HepG2 (cell line): Measurements from ENCODE around the gene CD163L1. TPM values are rescaled to one million over a fixed set of nuclear protein-coding genes. Genes with fewer than 3 reads are reported as not detected.

Experiments
- ATAC-seq: fragments of 200-7000 bp; cut with Tn5 transposase; 3 replicates; pipeline ENCODE4 v1.9.1; 2020; ENCODE audit warnings: mild to moderate bottlenecking, moderate library complexity
- BruUV-seq: library from RNA; stranded (reverse); fragments of 400-500 nt; replicated peaks from 2 replicates; lab custom pipeline; 2021; lab: Mats Ljungman, UMichigan
- CTCF ChIA-PET: fragments of 300-600 bp; formaldehyde crosslinking; extraction: SDS; loops from one replicate; lab custom pipeline; 2021; ENCODE audit warnings: low total read pairs, inconsistent platforms, low intra/inter-chr PET ratio; lab: Yijun Ruan, JAX
- POLR2A ChIA-PET: fragments of 350-600 bp; sonication (Branson Sonifier 250); formaldehyde crosslinking; loops from one replicate; lab custom pipeline; 2020; ENCODE audit warnings: antibody characterized with exemption, inconsistent platforms; lab: Yijun Ruan, JAX
- DNase-seq: peaks from one replicate; pipeline ENCODE4 v3.0.0-alpha.2; 2015; ENCODE audit warnings: low spot score
- FAIRE-seq: peaks from 3 replicates; lab custom pipeline; 2011; peaks lifted over from hg19 to GRCh38; lab: Jason Lieb, UNC
- H2AFZ ChIP-seq: one replicate; pipeline ENCODE4 v1.6.1; 2011; ENCODE audit warnings: low read length, inconsistent platforms
- H3K27ac ChIP-seq: fragments of 300-600 bp; 3 replicates; pipeline ENCODE4 v1.8.0; 2011; ENCODE audit warnings: mixed run types, mild to moderate bottlenecking, mixed read lengths, low read length, inconsistent platforms; ENCODE audit not compliant: insufficient read depth; ENCODE audit errors: extremely low read length
- H3K27me3 ChIP-seq, 2 experiments: fragments of 200-600 bp in 1 of 2; 2 replicates in 1 of 2; 3 replicates in 1 of 2; pipeline versions ENCODE4 v1.6.0 to v1.8.0; 2011; ENCODE audit warnings: low read length in 2 of 2, mild to moderate bottlenecking in 2 of 2, moderate library complexity in 2 of 2, inconsistent platforms in 1 of 2; ENCODE audit not compliant: insufficient read depth in 2 of 2, control insufficient read depth in 1 of 2
- H3K36me3 ChIP-seq, 2 experiments: fragments of 200-600 bp in 1 of 2; replicated peaks in 1 of 2; 2 replicates in 1 of 2; 3 replicates in 1 of 2; pipeline versions ENCODE4 v1.5.1 to v1.8.0; 2011; ENCODE audit warnings: low read length in 2 of 2, inconsistent platforms in 1 of 2; ENCODE audit not compliant: insufficient read depth in 2 of 2, control insufficient read depth in 1 of 2
- H3K4me1 ChIP-seq: 2 replicates; pipeline ENCODE4 v1.5.1; 2012; ENCODE audit warnings: low read length, inconsistent platforms; ENCODE audit not compliant: insufficient read depth
- H3K4me2 ChIP-seq: 2 replicates; pipeline ENCODE4 v1.6.0; 2011; ENCODE audit warnings: low read depth, low read length, inconsistent platforms
- H3K4me3 ChIP-seq, 3 experiments: fragments of 200-600 bp in 1 of 3; sonication (generic), shearing (Covaris generic) in 1 of 3; replicated peaks in 1 of 3; 2 replicates each; pipeline ENCODE4 v1.5.1; 2011 to 2016; ENCODE audit warnings: low read length in 3 of 3, inconsistent platforms in 2 of 3, low read depth in 2 of 3, mild to moderate bottlenecking in 2 of 3, control low read depth in 1 of 3, mixed read lengths in 1 of 3; ENCODE audit not compliant: insufficient read depth in 1 of 3
- H3K79me2 ChIP-seq: one replicate; pipeline ENCODE4 v1.6.1; 2011; ENCODE audit warnings: low read length, inconsistent platforms; ENCODE audit not compliant: insufficient read depth
- H3K9ac ChIP-seq: 2 replicates; pipeline ENCODE4 v1.6.0; 2011; ENCODE audit warnings: mild to moderate bottlenecking, low read depth, low read length, inconsistent platforms; ENCODE audit not compliant: insufficient read depth
- H3K9me3 ChIP-seq: 2 replicates; pipeline ENCODE4 v1.5.1; 2012; ENCODE audit warnings: mild to moderate bottlenecking, low read length
- H4K20me1 ChIP-seq: 2 replicates; pipeline ENCODE4 v1.6.0; 2011; ENCODE audit warnings: inconsistent platforms, mild to moderate bottlenecking, low read length, moderate library complexity; ENCODE audit not compliant: insufficient read depth
- GABPB1 ChIP-seq: IDR thresholded peaks from 2 replicates; pipeline ENCODE4 v1.6.1; 2016; ENCODE audit warnings: mild to moderate bottlenecking, missing genetic modification reagents, moderate library complexity, missing compliant biosample characterization
- HMGA1 ChIP-seq: sonication (generic); formaldehyde crosslinking; conservative IDR thresholded peaks from 2 replicates; pipeline ENCODE4 v1.4.0; 2020; ENCODE audit warnings: missing genetic modification reagents
- MYNN ChIP-seq: sonication (generic); formaldehyde crosslinking; IDR thresholded peaks from 2 replicates; pipeline ENCODE4 v1.4.0; 2020; ENCODE audit warnings: mild to moderate bottlenecking, low read depth, missing genetic modification reagents
- NCOR1 ChIP-seq: fragments of 200-600 bp; sonication (generic); IDR thresholded peaks from 2 replicates; pipeline ENCODE4 v1.7.0; 2017; ENCODE audit warnings: antibody characterized with exemption, low read length, borderline replicate concordance
- SNAI1 ChIP-seq: sonication (generic); formaldehyde crosslinking; IDR thresholded peaks from 2 replicates; pipeline ENCODE4 v1.5.0; 2020; ENCODE audit warnings: mild to moderate bottlenecking, missing genetic modification reagents, borderline replicate concordance
- ZNF205 ChIP-seq: IDR thresholded peaks from 2 replicates; pipeline ENCODE4 v1.6.1; 2018; ENCODE audit warnings: missing biosample characterization, missing genetic modification reagents
- ZNF3 ChIP-seq: IDR thresholded peaks from 2 replicates; pipeline ENCODE4 v1.7.0; 2017; ENCODE audit warnings: inconsistent platforms
- ZNF672 ChIP-seq: sonication (generic); formaldehyde crosslinking; IDR thresholded peaks from 2 replicates; pipeline ENCODE4 v1.8.1; 2022; ENCODE audit warnings: missing genetic modification reagents
- ZNF737 ChIP-seq: sonication (generic); formaldehyde crosslinking; IDR thresholded peaks from 2 replicates; pipeline ENCODE4 v1.5.0; 2020; ENCODE audit warnings: missing genetic modification reagents, mild to moderate bottlenecking, borderline replicate concordance
- in situ Hi-C: cut with HindIII; loops from 2 replicates; pipeline ENCODE4 v1.10.0; 2017; ENCODE audit warnings: low pct_unique_long_range_greater_than_20kb; ENCODE audit not compliant: extremely low pct_ligation_motif_present
- intact Hi-C: fragments of 100-400 bp; cut with micrococcal nuclease; formaldehyde crosslinking; loops from one replicate; pipeline ENCODE4 v1.10.0; 2022; ENCODE audit not compliant: unreplicated experiment
- polyA plus RNA-seq, 8 experiments: library from polyadenylated mRNA; depleted of rRNA in 3 of 8; stranded (reverse) in 7 of 8; unstranded in 1 of 8; fragments of >200 nt; fragmentation: Illumina TruSeq in 4 of 8; extraction: Trizol in 4 of 8; gene quantifications; 2 replicates each; pipeline versions ENCODE4 v1.2.1 to v1.2.3, GENCODE V29; 2011 to 2016; ENCODE audit warnings: low read depth in 4 of 8, missing spikeins in 1 of 8, mixed read lengths in 1 of 8; ENCODE audit not compliant: insufficient read depth in 1 of 8
- total RNA-seq, 5 experiments: library from RNA; depleted of rRNA; stranded (reverse); fragments of >200 nt; fragmentation: Illumina TruSeq; extraction: Trizol; gene quantifications; 2 replicates each; pipeline ENCODE4 v1.2.3, GENCODE V29; 2016; ENCODE audit warnings: low read depth in 1 of 5
- TF ChIP-seq, protein P1 (sequence below): sonication (generic); formaldehyde crosslinking; IDR thresholded peaks from 2 replicates; pipeline ENCODE4 v1.8.0; 2022; ENCODE audit warnings: missing genetic modification reagents, low read depth, mild to moderate bottlenecking, borderline replicate concordance
- TF ChIP-seq, protein P2 (sequence below): sonication (generic); formaldehyde crosslinking; IDR thresholded peaks from 2 replicates; pipeline ENCODE4 v1.8.0; 2022; ENCODE audit warnings: mild to moderate bottlenecking, missing genetic modification reagents; ENCODE audit not compliant: insufficient replicate concordance
- TF ChIP-seq, protein P3 (sequence below): sonication (generic); formaldehyde crosslinking; IDR thresholded peaks from 2 replicates; pipeline ENCODE4 v1.8.1; 2023; ENCODE audit warnings: mild to moderate bottlenecking, inconsistent platforms, moderate library complexity, missing genetic modification reagents, borderline replicate concordance

The CD163L1 gene
- total and polyA plus RNA-seq, 2 of the 13 experiments (the other 11 are each of a cell fraction or from before 2014, with no cell fraction given), result 3.4 to 6.8 TPM

DNA sequence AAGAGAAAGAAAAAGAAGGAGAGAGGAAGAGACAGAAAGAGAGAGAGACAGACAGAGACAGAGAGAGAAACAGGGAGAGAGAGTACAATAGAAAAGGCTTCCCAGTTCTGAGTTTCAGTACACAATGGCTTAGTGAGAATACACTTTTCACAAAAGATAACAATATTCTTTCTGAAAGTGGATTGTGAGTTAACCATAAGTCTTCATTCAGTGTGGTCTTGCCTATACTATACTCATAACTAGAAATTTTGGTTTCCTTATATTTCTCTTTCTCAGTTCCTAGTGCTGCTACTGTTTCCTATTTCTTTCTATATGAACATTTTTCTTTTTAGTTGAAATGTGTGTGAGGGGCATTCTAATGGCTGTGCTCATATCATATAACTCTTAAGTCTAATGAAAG lies 9.3 kb downstream of the CD163L1 start:
- Histone ChIP-seq H3K9me3 (no peaks in the 10 kb centered on the region), H3K4me1 (no peaks in the 10 kb centered on the region), H3K27ac (no peak overlapping the region), H3K4me2 (no peak overlapping the region), H3K4me3 (no peak overlapping the region), H3K27me3 (peaks cover 0 to 4% of the 10 kb centered on the region in 2 experiments; a peak in 3 of 5 replicates), H3K36me3 (no peaks in the 10 kb centered on the region), H2AFZ (no peak overlapping the region), H3K9ac (no peak overlapping the region), H4K20me1 (no peaks in the 10 kb centered on the region), H3K79me2 (no peaks in the 10 kb centered on the region)
- ChIA-PET CTCF (no interaction called here), POLR2A (no interaction called here)
- ATAC-seq (no peak), DNase-seq (no peak), FAIRE-seq (no peak)
- in situ Hi-C loops, result no loop called here
- BruUV-seq, result no TSS peak
- TF ChIP-seq NCOR1 (no peak), ZNF205 (no peak), ZNF3 (CRISPR knock-in tag) (no peak), ZNF672 (no peak), SNAI1 (CRISPR knock-in tag) (no peak), MYNN (CRISPR knock-in tag) (no peak), HMGA1 (no peak), ZNF737 (CRISPR knock-in tag) (no peak), GABPB1 (CRISPR knock-in tag) (no peak)
- TF ChIP-seq, protein P1, sequence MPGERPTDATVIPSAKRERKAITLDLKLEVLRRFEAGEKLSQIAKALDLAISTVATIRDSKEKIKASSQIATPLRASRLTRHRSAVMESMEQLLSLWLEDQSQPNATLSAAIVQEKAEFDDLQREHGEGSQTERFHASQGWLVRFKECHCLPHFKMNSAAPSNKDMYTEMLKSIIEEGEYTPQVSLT (CRISPR knock-in tag), result no peak
- TF ChIP-seq, protein P2, sequence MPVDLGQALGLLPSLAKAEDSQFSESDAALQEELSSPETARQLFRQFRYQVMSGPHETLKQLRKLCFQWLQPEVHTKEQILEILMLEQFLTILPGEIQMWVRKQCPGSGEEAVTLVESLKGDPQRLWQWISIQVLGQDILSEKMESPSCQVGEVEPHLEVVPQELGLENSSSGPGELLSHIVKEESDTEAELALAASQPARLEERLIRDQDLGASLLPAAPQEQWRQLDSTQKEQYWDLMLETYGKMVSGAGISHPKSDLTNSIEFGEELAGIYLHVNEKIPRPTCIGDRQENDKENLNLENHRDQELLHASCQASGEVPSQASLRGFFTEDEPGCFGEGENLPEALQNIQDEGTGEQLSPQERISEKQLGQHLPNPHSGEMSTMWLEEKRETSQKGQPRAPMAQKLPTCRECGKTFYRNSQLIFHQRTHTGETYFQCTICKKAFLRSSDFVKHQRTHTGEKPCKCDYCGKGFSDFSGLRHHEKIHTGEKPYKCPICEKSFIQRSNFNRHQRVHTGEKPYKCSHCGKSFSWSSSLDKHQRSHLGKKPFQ (CRISPR knock-in tag), result no peak
- TF ChIP-seq, protein P3, sequence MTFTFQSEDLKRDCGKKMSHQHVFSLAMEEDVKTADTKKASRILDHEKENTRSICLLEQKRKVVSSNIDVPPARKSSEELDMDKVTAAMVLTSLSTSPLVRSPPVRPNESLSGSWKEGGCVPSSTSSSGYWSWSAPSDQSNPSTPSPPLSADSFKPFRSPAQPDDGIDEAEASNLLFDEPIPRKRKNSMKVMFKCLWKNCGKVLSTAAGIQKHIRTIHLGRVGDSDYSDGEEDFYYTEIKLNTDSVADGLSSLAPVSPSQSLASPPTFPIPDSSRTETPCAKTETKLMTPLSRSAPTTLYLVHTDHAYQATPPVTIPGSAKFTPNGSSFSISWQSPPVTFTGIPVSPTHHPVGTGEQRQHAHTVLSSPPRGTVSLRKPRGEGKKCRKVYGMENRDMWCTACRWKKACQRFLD (CRISPR knock-in tag), result no peak
- intact Hi-C loops, result no loop called here
